Brain microvascular endothelial cell (primary cell): ENCODE data around the gene SLC2A9.

Experiments
- DNase-seq: peaks from one replicate; pipeline ENCODE4 v3.0.0-alpha.2; 2020
- H3K27ac ChIP-seq: fragments of 250-450 bp; sonication (Bioruptor Pico); 2 replicates; pipeline ENCODE4 v1.5.1; 2020; ENCODE audit warnings: mild to moderate bottlenecking, moderate library complexity
- H3K27me3 ChIP-seq: fragments of 250-450 bp; sonication (Bioruptor Pico); replicated peaks from 2 replicates; pipeline ENCODE4 v1.5.1; 2020; ENCODE audit warnings: mild to moderate bottlenecking
- H3K36me3 ChIP-seq: fragments of 250-450 bp; sonication (Bioruptor Pico); replicated peaks from 2 replicates; pipeline ENCODE4 v1.5.1; 2020; ENCODE audit warnings: mild to moderate bottlenecking
- H3K4me3 ChIP-seq: 2 replicates; pipeline ENCODE4 v1.5.1; 2011; ENCODE audit warnings: low read depth, mild to moderate bottlenecking, control low read depth, low read length, moderate library complexity
- CTCF ChIP-seq: IDR thresholded peaks from 2 replicates; pipeline ENCODE4 v1.5.1; 2011; ENCODE audit warnings: low read depth, mild to moderate bottlenecking, moderate library complexity, low read length, control low read depth, inconsistent platforms; ENCODE audit errors: missing control alignments
- in situ Hi-C: cut with HindIII; loops from 2 replicates; pipeline ENCODE4 v1.10.0; 2017; ENCODE audit warnings: low sequenced_read_pairs, low pct_ligation_motif_present

The SLC2A9 gene

GRCh38 chr4:10061650-10062415, 40.5 kb upstream of the SLC2A9 start:
- DNase-seq = no peak
- Histone ChIP-seq H3K36me3 (peaks cover 10% of the 10 kb centered on the region), H3K4me3 (no peak overlapping the region), H3K27me3 (no peaks in the 10 kb centered on the region), H3K27ac (no peak overlapping the region)
- in situ Hi-C loops = no loop called here
- TF ChIP-seq CTCF = no peak

GRCh38 chr4:10058371-10058770, 37.1 kb upstream of the SLC2A9 start:
- no peak for TF ChIP-seq CTCF
- DNase-seq = no peak
- Histone ChIP-seq H3K27ac (no peak overlapping the region), H3K4me3 (no peak overlapping the region), H3K27me3 (no peaks in the 10 kb centered on the region), H3K36me3 (no peaks in the 10 kb centered on the region)
- in situ Hi-C loops = no loop called here

- no peak overlapping the region for H3K27ac ChIP-seq
- in situ Hi-C loops = no loop called here
- no peak overlapping the region for H3K4me3 ChIP-seq
- DNase-seq = no peak
- H3K36me3 ChIP-seq = no peaks in the 10 kb centered on the region
- TF ChIP-seq CTCF = no peak
- no peaks in the 10 kb centered on the region for H3K27me3 ChIP-seq
Measured at GRCh38 chr4:10057023-10057395, 35.7 kb upstream of the SLC2A9 start.

GRCh38 chr4:10056334-10057022, 35.2 kb upstream of the SLC2A9 start:
- Histone ChIP-seq H3K27me3 (no peaks in the 10 kb centered on the region), H3K36me3 (no peaks in the 10 kb centered on the region), H3K27ac (no peak overlapping the region), H3K4me3 (no peak overlapping the region)
- TF ChIP-seq CTCF = no peak
- in situ Hi-C loops = no loop called here
- no peak for DNase-seq

GRCh38 chr4:10055871-10056270, 34.6 kb upstream of the SLC2A9 start:
- DNase-seq = no peak
- Histone ChIP-seq H3K27me3 (no peaks in the 10 kb centered on the region), H3K36me3 (no peaks in the 10 kb centered on the region), H3K4me3 (no peak overlapping the region), H3K27ac (no peak overlapping the region)
- in situ Hi-C loops = no loop called here
- no peak for TF ChIP-seq CTCF
